ENCODE measurements around the gene RSPH3.
"Not testable (repeated sequence)": the region's sequence is repeated elsewhere in the genome, so short reads cannot be mapped to it uniquely, and the experiment has no call there.

RSPH3 gene

GRCh38 chr6:158970640-158971275, 29.2 kb downstream of the RSPH3 start:
- DNase-seq, result no peak

DNA sequence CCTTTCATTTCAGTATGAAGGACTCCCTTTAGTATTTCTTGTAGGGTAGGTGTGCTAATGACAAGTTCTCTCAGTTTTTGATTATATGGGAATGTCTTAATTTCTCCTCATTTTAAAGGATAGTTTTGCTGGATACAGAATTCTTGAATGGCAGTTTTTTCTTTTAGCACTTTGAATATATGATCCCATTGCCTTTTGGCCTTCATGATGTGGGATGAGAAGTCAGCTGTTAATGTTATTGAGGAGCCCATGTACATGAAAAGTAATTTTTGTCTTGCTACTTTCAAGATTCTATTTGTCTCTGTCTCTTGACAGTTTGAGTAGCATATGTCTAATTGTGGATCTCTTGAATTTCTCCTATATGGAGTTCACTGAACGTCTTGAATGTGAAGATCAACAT, 30.9 kb downstream of the RSPH3 start:
- no peak for DNase-seq

- DNase-seq, result no peak
Observed at GRCh38 chr6:158963020-158963808, 36.8 kb downstream of the RSPH3 start.

DNA sequence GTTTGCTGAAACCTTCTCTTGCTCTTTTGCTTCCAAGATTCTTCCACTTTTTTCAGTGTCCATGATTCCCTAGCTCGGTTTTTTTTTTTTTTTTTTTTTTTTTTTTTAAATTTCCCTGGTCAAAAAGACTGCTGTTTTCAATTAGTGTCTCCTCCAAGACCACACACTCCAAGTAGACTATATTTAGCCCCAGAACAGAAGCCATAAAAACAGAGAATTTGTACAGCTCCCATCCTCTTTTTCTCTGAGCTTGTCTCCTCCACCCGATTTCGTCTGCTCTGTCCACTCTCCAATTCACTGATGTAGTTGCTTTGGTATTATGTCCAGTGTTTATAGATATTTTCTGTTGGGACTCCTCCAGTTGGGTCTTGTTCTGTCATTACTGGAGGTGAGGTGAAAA, 37.6 kb downstream of the RSPH3 start:
- DNase-seq, result no peak

- no peak for DNase-seq
Observed at GRCh38 chr6:158960026-158960425, 40.0 kb downstream of the RSPH3 start.

- no peak for DNase-seq
Observed at GRCh38 chr6:158959552-158959951, 40.5 kb downstream of the RSPH3 start.

DNA sequence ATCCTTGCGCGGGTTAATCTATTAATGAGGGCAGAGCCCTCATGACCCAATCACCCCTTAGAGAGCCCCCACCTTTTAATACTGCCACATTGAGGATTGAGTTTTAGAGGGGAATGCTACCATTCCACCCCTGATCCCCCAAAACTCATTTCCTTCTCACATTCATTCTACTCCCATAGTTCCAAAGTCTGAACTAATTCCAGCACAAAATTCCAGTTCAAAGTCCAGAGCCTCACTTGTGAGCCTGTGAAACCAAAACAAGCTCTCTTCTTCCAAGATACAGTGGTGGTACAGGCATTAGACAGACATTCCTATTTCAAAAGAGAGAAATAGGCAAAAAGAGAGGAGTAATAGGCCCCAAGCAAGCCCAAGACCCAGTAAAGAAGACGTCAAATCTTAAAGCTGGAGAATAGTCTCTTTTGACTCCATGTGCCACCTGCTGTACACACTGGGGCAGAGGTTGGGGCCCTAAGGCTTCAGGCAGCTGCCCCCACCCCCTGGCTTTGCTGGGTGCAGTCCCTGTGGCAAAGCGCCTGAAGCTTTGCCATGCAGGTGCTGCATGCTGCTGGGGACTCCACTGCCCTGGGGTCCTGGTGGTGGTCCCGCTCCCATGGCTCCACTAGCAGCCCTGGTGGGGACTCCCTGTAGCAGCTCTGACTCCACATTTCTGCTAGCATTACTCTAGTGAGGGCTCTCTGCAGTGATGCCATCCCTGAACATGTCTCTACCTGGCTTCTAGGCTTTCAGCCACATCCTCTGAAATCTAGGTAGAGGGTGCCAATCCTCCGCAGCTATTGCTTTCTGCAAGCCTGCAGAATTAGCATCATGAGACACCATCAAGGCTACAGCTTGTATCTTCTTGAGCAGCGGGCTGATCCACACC, 41.3 kb downstream of the RSPH3 start:
- no peak for DNase-seq

DNA sequence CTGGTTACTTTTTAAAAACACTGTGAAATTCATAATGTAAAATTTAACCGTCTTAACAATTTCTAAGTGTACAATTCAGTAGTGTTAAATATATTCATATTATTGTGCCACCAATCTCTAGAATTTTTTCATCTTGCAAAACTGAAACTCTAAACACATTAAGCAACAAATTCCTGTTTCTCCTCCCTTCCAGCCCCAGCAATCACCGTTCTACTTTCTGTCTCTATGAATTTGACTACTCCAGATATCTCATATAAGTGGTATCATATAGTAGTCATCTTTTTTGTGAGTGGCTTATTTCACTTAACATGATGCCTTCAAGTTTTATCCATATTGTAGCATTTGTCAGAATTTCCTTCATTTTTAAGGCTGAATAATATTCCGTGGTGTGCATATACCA, 44.7 kb downstream of the RSPH3 start:
- DNase-seq, result peak in 1 of 2 donors; percentile 45

- no peak for DNase-seq
Observed at GRCh38 chr6:158954753-158955152, 45.2 kb downstream of the RSPH3 start.

GRCh38 chr6:158952011-158952410, 48.0 kb downstream of the RSPH3 start:
- DNase-seq, result not testable (repeated sequence)

DNA sequence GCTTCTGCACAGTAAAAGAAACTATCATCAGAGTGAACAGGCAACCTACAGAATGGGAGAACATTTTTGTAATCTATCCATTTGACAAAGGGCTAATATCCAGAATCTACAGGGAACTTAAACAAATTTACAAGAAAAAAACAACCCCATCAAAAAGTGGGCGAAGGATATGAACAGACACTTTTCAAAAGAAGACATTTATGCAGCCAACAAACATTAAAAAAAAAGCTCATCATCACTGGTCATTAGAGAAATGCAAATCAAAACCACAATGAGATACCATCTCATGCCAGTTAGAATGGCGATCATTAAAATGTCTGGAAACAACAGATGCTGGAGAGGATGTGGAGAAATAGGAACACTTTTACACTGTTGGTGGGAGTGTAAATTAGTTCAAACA, 48.4 kb downstream of the RSPH3 start:
- not testable (repeated sequence) for DNase-seq

GRCh38 chr6:158947284-158947683, 52.7 kb downstream of the RSPH3 start:
- DNase-seq, result no peak

DNA sequence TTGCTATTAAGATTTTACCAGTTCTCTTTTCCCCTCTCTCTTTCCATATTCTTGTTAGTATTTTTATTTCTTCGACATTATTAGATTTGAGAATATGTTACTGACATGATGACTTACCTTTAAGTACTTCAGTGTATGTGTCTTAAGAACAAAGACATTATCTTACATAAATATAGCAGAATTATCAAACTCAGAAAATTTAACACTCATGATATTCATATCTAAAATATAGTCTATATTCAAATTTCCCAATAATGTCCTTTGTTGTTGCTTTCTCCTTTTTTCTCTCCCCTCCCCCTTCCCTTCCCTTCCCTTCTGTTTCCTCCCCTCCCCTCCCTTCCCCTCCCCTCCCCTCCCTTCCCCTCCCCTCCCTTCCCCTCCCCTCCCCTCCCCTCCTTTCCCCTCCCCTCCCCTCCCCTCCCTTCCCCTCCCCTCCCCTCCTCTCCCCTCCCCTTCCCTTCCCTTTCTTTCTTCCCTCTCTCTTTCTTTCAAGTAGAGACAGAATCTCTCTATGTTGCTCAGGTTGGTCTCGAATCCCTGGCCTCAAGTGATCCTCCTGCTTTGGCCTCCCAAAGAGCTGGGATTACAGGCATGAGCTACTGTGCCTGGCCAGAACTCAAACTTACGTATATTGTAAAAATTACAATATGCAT, 56.5 kb downstream of the RSPH3 start:
- DNase-seq, result no peak

DNA sequence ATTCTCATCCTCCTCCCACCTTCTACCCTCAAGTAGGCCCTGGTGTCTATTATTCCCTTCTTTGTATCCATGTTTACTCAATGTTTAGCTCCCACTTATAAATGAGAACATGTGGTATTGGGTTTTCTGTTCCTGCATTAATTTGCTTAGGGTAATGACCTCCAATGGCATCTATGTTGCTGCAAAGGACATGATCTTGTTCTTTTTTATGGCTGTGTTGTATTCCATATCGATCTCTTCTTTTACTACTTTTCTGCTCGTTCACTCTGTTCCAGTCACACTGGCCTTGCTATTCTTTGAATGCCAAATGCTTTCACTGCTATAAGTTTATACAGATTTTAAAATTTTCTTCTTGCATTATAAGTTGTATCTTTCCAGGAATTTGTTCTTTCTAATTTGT, 57.7 kb downstream of the RSPH3 start:
- no peak for DNase-seq

- DNase-seq, result no peak
Observed at GRCh38 chr6:158941246-158941645, 58.8 kb downstream of the RSPH3 start.

DNA sequence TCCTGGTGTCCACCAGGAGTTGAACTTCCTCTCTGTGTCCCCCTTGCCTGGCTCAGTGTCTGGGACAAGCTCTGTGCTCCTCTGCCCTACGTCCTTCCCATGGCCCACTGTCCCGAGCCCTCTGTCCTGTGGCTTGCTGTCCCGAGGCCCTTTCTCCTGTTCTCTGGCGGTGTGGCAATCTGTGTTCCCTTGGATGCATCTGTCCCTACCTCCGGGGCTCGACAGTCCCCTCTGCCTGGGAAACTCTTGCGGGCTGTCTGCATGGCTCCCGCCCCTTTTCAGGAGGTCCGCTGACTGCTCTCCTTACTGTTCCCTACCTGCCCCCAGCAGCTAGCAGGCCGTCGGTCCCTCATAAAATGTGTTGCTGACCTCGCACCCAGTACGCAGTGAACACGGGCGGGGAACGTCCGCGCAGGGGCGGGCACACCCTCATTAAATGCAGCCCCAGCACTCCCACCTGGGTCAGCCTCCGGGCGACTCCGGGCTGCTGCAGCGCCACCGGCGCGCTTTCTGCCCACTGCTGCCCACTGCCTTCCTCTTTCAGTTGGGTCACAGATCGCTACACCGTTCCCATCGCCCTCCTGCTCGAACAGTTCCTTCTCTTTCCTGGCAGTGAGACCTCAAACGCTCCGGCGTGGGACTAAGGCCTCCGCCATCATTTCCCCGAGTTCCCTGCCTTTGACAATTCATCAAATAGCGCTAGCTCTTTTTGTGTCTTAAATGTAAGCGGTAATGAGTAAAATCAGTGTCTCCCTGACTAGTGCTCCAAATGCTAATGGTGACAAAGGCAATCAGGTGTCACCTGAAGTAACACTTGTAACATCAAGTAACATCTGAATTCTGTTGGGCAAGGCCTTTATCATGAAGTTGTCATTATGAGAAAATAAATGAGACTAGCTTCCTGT, 60.5 kb downstream of the RSPH3 start:
- DNase-seq, result no peak

- DNase-seq, result no peak
Observed at GRCh38 chr6:158938811-158939254, 61.2 kb downstream of the RSPH3 start.

DNA sequence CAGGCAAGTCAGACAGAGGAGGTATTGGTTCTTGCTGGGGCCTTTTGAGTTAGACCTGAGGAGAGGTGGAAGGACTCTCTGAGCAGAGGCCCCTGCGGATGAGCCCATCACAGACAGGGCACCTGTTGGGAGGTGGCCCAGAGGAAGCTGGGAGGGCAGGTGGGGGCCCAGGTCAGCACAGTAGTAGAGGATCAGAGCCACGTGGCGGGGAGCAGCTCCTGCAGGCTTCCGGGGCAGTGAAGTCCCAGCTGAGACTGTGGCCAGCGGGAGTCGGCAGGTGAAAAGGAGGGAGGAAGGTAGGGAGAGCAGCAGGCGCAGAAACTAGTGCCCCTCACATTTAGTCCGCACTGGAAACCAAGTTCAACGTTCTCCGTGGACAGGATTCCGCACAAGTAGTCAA, 61.8 kb downstream of the RSPH3 start:
- no peak for DNase-seq

DNA sequence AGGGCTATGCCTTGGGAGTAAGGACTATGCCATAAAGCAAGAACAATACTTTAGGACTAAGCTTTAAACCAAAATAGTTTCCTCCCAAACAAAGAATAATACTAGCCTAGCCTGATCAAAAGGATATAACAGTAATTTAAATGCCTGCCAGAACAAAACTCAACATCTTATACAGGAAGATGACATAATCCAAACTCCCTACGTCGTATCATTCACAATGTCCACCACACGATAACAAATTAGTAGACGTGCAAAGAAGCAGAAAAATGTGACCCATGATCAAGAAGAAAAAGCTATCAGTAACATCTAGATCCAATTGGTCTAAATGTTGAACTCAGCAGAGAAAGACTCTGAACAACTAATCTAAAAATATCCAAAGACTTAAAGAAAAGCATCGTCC, 65.8 kb downstream of the RSPH3 start:
- no peak for DNase-seq

GRCh38 chr6:158933079-158933595, 66.9 kb downstream of the RSPH3 start:
- no peak for DNase-seq

- no peak for DNase-seq
Observed at GRCh38 chr6:158928068-158928467, 71.9 kb downstream of the RSPH3 start.

DNA sequence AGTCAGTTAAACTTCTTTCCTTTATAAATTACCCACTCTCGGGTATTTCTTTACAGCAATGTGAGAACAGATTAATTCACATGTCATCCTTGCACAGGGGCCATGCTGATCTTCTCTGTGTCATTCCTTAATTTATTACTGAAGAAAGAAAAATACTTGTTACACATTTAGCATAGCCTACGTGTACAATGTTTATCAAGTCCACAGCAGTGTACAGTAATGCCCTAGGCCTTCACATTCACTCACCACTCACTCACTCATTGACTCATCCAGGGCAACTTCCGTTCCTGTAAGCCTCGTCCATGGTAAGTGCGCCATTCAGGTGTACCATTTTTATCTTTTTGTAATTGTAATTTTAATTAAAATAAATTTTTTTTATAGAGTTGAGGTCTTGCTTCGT, 73.6 kb downstream of the RSPH3 start:
- no peak for DNase-seq

Data from bone marrow (tissue), 2 donors.